HG03469 (cell line): Measurements from ENCODE around the gene RAD51B.

Experiments
- ATAC-seq: cut with Tn5 transposase; IDR thresholded peaks from one replicate; pipeline ENCODE4 v1.9.1; 2021; ENCODE audit warnings: mild to moderate bottlenecking, moderate library complexity, moderate number of reproducible peaks; ENCODE audit not compliant: unreplicated experiment

RAD51B gene

DNA sequence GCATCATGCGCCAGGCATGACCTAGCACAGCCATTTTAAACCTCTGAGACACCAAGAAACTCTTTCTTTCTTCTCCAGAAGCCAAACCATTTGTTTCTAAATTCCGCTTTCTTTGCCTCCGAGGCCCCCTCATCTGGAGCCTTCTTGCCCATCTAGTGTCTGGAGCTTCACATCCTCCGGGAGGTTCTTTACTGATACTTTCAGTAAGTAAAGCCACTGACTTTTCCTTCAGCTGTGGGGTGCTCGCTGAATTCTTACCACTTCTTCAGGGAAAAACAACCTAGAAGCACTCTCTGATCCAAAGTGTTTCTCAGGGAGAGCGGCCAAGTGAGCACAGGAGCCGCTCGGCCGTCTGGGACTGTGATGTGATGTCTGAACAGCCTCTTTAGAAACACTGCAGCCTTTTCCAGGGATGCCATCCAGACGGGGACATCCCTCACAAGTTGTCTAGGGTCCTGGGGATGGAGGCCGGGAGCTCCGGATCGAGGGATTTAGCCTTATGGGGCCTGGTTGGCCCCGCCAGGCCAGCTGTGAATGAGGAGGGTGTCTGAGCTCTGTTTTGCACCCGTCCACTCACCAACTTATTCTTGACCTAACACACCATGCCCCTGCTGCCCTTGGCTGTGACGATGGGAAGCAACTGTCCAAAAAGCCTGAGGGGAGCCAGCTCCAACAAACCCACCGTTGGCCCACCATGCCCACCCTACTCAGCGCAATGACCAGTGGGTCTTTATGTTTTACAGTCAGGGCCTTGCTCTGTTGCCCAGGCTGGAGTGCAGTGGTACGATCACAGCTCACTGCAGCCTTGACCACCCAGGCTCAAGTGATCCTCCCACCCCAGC is 812.7 kb downstream of the RAD51B start:
- ATAC-seq, result no peak

DNA sequence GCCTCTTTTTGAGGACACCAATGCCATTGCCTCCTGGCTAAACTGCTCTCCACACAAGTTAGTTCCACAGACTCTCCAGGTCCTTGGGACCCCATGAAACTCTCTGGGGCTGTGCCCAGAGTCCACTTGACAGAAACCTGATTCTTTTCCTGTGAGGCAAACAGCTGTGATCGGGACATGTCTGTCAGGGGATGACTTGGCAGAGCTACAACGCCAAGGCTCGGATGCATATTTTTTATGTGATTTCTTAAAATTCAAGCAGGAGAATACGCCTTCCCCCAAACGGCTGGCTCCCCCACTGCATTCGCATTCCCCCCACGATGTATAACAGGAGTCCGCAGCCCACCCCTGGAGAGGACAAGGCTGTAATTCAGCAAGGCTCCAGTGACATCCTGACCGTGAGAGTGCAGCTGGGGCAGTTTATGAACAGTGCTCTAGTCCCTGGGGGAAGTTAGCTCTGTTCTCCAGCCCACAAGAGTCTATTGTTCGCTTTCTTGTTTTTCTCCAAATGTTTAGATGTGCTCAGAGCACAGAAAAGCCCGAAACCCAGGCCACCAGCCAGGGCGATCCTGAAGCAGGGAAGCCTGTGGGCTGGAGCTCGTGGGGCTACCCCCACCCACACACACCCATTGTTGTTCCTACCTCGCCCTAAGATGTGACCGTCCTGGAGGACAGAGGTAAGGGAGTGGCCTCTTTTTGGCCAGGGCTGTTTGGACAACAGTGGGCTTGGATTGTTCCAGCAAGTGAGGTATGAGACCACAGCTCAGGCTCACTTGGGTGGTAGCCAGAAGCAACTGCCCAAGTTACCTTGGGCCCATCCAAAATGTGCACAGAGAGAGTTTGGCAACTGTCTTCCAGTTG is 813.8 kb downstream of the RAD51B start:
- ATAC-seq, result no peak

DNA sequence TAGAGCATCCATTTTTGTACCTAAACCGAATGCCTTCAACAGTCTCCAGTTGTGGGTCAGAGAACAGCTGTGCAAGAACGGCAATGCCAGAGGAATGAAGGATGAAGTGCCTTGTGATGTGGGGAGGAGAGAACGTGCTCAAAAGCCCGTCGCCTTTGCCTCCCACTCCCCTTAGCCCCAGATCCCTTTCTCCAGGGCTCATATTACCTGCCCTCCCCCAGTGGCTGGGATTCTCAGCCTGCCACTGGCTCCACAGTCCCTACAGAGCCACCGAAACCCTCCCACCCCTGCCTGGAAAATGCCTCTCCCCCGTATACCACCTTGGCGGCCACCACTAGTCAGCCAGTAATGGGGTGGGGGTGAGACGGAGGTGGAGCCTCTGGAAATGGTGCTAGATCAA is 814.8 kb downstream of the RAD51B start:
- no peak for ATAC-seq

DNA sequence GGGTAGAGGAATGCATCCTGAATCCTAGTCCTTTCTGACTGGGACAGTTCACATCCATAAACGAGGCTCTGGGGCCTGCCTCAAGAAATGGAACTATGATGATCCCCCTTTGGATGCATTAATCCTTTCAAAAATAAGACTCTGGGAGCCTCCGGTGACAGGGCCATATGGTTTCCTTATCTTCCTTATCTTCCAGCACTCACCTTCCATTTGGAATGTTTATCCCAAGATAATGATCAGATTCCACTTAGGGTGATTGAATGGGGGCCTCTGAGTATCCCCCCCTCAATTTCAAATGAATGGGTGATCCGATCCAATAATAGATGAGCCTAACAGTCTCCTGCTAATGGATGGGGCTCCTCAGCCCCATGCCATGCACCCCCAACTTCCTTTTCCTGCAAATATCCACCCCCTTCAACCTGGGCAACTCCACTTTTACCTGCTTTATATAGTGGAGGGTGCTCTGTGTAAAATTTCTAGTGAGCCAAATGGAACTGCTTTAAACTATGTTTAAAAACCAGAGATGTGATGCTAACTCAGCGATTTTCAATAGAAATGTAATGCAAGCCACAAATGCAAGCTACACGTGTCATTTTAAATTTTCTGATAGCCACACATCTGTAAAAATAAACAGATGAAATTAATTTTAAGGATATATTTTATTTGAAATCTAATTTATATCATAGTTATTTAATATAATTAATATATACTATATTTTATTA is 815.5 kb downstream of the RAD51B start:
- no peak for ATAC-seq

DNA sequence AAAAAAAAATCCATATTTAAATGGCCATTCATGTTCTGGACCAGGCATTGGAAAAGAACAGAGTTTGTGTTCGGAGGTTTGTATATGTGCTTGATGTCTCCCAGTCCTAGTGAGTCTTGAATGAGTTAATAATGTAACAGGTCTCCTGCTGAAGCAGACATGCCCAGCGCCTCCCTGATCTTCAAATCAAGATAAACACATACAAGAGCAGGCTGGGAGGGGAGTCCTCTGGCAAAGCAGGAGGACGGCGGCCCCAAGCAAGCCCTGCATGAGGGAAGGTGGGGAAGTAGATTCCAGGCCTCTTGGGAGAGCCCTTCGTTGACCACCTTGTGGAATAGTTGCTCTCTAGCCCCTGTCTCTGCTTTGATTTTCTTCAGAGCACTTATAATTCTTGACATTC is 817.0 kb downstream of the RAD51B start:
- no peak for ATAC-seq

DNA sequence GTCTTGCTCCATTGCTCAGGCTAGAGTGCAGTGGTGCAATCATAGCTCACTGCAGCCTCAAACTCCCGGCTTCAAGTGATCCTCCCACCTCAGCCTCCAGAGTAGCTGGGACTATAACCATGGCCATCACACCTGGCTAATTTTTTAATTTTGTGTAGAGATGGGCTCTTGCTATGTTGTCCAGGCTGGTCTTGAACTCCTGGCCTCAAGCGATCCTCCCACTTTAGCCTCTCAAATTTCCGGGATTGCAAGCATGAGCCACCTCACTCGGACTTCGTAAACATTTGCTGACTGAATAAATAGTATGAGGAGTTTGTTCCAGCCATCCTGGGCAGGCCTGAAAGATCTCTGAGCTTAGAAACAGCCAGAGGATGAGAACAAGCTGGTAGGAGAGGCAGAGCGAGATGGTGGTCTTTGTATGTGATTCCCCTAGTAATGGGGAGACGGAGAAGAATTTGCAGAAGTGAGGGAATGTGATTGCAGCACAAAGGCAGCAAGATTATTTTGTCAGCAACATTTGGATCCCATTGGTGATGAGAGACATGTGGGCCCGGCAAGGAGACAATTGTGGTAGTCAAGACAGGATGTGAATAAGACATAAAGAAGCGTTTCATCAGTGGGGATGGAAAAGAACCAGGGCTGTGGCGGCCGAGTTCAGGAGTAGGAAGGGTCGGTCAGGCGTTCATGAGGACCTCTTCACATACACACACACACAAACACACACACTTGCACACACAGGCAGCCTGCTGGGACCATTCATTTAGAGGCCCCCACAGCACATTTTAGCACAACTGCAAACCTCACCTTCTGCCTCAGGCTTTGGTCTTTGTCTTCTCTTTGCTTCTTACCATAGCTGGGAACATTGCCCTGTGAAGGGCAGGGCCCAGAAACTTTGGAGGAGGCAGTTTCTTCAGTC is 817.8 kb downstream of the RAD51B start:
- ATAC-seq, result no peak

DNA sequence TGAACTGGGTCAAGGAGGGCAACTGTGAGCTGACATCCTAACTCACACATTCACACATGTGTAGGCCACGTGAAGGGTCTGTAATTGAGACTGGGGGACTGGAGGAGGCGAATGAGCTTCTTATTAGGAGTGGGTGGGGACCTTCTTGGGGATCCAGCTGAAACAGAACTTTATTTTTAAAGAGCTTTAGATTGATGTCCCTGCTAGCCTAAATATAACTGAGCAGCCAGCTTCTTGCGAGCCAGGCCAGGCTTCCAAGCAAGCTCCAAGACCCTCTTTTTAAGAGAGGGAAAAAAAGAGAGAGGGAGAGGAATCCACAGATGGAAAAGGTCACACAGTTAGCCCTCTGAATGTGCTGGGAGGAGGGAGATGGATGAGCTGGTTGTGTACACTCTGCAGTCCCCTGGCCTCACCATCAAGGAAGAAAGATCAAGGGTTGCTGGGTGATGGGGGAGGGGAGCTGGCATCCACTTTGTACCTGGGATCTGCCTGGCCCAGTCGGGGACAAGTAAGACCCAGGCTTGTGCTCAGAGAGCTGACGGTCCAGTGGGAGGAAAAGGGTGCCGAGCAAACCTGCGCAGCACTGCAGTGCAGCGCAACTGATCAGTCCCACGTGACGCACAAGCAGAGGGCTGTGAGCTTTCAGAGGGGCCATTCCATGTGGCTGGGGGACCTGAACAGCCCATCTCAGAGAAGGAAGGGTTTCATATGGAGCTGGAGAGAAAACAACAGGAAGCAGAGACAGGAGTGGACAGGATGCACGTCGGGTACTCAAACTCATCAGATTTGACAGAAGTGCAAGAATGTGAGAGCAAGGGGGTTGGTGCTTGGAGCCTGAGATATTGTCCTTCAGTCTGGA is 818.8 kb downstream of the RAD51B start:
- no peak for ATAC-seq

DNA sequence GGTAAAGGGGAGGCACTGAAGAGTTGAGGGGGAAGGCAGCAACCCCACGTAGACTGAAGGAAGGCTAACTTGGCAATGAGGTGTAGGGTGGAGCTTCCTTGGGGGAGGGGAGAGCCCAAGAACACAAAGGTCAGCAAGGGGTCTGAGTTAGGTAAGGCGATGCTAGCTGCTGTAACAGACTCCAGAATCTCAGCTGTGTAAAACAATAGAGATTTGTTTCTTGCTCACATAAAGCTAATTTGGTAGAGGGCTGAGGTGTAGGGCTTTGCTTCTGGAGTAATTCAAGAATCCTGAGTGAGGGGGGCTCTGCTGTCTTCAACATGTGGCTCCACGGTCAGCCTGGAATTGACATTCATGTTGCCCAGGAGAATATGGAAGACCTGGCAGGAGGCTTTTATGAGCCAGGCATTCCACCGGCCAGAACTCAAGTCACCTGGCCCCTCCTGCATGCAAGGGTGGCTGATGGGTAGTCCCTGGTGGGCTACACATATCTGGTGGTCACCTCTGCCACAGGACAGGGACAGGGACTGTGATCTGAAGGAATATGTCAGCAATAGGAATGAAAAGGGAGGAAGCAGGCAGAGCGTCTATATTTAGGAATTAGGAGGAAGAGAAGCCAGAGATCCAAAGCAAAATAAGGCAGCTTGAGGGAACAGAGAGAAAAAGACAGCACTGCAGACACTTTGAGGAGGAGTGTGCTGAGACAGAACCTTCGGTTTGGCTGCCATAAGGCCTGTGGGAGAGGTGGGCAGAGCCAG is 819.6 kb downstream of the RAD51B start:
- no peak for ATAC-seq

DNA sequence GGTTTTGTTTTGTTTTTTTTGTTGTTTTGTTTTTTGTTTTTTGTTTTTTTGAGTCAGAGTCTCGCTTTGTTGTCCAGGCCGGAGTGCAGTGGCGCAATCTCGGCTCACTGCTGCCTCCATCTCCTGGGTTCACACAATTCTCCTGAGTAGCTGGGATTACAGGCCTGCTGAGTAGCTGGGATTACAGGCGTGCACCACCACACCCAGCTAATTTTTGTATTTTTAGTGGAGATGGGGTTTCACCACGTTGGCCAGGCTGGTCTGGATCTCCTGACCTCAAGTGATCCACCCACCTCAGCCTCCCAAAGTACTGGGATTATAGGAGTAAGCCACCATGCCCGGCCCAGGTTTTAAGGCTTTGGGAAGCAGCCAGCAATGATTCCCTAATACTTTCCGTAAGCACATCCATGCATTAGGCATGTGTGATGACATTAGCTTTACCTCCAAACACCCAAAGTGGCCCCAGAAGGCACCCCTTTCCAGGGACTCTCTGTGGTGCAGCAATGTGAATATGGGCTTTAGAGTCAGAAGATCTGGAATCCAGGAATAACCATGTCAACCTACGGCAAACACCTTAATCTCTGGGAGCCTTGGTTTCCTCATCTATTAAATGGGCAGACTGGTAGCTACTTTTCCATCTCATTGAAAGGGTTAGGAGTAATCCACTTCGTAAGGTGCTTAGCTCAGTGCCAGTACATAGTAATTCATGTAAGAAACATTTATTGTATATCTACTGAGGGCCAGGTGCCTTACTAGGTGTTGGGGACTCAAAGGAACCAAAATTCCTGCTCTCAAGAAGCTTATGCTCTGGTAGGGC is 820.4 kb downstream of the RAD51B start:
- ATAC-seq, result no peak

DNA sequence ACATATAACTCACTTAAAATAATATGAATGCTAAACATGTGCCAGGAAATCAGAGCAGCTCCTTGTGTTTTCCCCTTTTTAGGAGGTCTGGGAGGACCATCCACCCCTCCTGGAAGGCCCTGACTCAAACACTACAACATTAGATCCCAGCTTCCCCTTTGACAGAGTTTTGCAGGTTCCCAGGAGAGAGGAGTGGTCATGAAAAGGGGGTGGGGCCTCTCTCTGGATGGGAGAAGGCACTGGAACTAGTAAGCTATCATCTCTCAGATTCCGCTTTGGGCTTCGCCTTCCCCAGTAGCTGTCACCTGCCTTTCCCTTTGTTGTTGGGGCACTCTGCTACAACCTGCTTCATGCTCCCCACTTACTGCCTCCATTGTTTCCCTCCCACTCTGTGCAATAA is 824.1 kb downstream of the RAD51B start:
- ATAC-seq, result no peak

DNA sequence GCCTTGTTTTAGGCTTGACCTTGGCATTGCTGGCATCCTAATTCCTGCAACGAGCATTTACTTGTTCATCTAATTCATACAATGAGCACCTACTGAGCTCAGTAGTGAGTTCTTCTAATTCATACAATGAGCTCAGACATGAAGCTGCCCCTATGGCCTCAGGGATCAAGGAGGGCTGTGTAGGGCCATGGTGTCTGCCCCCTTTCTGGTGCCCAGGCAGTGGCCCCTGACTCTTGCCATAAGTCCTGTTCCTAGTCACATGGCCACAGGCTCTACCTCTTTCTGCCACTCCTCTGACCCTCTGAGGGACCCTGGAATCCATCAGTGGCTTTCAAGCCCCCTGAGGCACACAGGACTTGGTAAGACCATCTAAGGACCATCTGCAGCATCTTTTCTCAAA is 824.5 kb downstream of the RAD51B start:
- no peak for ATAC-seq

DNA sequence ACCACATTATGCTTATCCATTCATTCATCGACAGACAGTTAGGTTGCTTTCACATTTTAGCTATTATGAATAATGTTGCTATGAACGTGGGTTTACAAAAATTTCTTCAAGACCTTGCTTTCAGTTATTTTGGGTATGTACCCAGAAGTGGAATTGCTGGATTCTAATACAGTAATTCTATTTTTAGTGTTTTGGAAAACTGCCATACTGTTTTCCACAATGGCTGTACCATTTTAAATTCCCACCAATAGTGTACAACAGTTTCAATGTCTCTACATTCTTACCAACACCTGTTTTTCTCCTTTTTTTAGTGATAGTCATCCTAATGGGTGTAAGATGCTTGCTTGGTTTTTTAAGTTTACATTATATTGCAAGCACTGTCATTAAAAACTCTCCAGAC is 825.8 kb downstream of the RAD51B start:
- no peak for ATAC-seq

DNA sequence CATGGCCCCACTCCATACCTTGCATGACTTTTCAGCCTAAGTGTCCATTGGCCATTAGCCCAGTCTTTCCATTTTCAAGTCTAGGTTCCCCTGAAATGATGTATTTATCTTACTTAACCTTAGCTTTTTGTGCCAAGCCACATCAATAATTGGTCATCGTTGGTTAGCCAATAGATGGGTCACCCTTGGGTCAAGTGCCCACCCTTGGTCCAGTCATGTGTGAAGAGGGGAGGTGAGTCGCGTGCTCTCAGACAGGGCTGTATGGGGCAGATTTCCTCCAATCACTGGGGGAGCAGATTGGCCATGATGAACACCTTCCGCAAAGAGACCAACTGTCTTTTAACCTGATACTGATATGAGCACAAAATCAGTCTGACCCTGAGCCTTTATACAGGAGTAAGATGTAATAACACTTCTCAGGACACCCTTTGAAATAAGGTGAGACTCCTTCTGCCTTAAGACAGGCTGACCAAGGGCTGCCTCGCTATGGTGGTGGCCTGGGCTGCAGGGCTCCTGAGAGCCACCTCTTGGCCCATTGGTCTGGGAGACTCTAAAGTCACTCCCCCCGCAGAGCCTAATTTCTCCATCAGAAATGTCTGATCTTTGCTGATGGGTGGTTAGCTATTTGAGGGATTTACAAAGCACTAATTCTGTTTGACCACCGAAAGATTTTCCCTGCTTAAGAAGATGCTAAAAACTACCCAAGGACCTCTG is 830.1 kb downstream of the RAD51B start:
- no peak for ATAC-seq

DNA sequence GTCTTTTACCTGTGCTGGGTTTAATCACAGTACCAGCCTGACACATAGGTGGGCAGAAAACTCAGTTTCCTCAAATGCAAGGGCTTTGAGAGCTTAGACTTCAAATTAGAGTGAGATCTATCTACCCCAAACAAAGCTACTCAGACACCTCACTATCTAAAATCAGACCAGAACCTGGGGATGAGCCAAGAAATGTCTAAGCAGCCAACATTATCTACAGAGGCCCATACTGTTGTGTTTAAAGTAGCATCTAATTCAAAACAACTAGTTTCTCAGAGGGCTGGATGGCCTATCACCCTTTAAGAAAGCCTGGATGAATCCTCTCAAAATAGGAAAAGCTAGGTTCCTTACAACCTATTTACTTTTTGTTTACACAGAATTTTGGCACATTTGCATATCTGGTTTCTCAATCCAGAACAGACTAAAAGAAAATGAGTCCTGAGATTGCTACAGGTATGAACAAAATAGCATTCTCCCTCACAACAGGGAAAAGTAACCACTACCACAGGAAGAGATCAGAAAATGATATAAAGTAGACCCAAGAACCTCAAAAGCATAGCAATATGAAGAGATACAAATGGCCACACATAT is 830.9 kb downstream of the RAD51B start:
- ATAC-seq, result no peak

DNA sequence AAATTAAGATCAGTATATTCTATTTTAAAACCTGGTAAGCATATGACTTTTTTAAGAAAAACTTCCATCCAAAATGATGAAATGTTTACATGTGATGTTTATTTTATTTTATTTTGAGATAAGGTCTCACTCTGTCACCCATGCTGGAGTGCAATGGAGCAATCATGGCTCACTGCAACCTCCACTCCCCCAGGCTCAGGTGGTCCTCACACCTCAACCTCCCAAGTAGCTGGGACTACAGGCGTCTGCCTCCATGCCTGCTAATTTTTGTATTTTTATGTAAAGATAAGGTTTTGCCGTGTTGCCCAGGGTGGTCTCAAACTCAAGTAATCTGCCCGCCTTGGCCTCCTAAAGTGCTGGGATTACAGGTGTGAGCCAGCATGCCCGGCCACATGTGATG is 831.5 kb downstream of the RAD51B start:
- ATAC-seq, result no peak

DNA sequence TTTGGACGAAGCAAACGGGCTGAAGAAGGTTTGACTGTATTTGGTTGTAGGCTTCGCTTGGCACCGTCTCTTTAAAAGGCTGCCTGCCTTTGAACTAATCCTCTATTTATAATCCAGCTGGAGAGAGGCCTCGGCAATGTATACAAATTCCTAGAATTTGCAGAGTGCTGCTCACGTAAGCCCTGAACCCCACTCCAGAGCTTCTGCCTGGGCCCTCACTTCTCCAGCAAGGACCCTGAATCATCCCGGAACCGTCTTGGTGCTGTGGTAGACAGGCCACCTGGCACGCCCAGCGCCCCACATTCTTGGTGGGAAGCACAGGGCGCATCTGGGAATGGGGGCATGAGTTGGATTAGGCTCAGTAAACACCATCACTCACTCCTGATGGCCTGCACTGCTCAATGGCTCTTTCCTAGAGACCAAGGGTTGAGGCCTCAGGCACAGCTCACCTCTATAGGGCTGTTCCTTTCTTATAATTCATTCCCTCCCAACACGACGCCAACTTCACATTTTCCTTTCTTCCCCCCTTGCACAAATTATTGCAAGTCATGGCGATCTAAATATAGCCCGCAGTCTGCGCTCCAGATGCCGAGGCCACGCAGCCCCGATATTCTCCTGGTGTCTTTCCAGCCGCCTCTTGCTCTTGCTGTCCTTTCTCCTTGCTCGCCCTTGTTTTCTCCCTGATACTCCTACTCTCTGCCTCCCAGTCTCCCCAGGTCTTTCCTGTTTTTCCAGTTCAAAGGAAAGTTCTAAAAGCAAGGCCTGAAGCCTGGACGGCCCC is 832.3 kb downstream of the RAD51B start:
- no peak for ATAC-seq
